ENCODE data around the gene SGCD. TPM values are rescaled to one million over a fixed set of nuclear protein-coding genes. Genes with fewer than 3 reads are reported as not detected.

Gene SGCD
- total RNA-seq, 1 experiment from 2014 or later: not detected

DNA sequence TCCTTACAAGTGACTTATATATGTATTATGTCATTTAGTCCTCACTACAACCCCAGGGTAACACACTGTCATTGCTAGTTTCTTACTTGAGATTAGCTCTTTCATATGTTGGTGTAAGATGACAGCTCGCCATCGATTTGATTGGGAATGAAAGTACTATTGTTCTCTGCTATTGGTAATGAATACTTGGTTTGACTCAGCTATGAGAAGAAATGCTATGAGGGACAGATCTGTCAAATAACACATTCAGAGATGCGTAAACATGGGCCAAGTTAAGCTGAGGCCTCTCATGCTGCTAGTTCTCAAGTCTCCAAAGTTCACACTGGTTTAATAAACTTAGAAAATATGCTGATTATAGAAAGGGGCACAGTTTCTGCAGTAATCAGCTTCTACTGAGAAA is 142.7 kb downstream of the SGCD start:
- ChIA-PET POLR2A (no interaction called here), CTCF (no interaction called here)
- ATAC-seq: no peak

More for the DNA sequence above, 142.7 kb downstream of the SGCD start:
- Histone ChIP-seq H3K36me3 (ENCODE audit: control insufficient read depth in 1 of 2, insufficient read depth in 2 of 2, low read length in 2 of 2) (no peaks in the 10 kb centered on the region), H3K9me3 (ENCODE audit: control insufficient read depth in 1 of 2, insufficient read depth in 1 of 2, low read depth in 1 of 2, low read length in 2 of 2) (peaks cover 0 to 5% of the 10 kb centered on the region in 2 experiments; a peak in 1 of 4 replicates), H3K9me2 (ENCODE audit: insufficient read depth) (no peaks in the 10 kb centered on the region), H4K20me1 (ENCODE audit: insufficient read depth) (no peaks in the 10 kb centered on the region), H3K27me3 (ENCODE audit: insufficient read depth, low read length) (no peaks in the 10 kb centered on the region), H3K4me1 (ENCODE audit: control insufficient read depth in 1 of 2, insufficient read depth in 2 of 2, low read length in 2 of 2) (no peaks in the 10 kb centered on the region), H3K4me2 (ENCODE audit: low read length) (no peak overlapping the region), H3K27ac (ENCODE audit: low read depth, low read length) (no peak overlapping the region), H3K9ac (ENCODE audit: low read length) (no peak overlapping the region), H2AFZ (ENCODE audit: low read depth, low read length, poor library complexity, severe bottlenecking) (no peak overlapping the region), H3K79me2 (ENCODE audit: insufficient read depth, low read length) (no peaks in the 10 kb centered on the region), H3K4me3 (replicated peaks in 1 of 2; ENCODE audit: low read depth in 1 of 2, low read length in 2 of 2) (no peak overlapping the region)
- RAD21 ChIA-PET (ENCODE audit: low non-redundant PET in 1 of 2, low total read pairs in 2 of 2, uncharacterized antibody in 2 of 2, unreplicated experiment in 2 of 2): no interaction called here
- TF ChIP-seq, protein P1, sequence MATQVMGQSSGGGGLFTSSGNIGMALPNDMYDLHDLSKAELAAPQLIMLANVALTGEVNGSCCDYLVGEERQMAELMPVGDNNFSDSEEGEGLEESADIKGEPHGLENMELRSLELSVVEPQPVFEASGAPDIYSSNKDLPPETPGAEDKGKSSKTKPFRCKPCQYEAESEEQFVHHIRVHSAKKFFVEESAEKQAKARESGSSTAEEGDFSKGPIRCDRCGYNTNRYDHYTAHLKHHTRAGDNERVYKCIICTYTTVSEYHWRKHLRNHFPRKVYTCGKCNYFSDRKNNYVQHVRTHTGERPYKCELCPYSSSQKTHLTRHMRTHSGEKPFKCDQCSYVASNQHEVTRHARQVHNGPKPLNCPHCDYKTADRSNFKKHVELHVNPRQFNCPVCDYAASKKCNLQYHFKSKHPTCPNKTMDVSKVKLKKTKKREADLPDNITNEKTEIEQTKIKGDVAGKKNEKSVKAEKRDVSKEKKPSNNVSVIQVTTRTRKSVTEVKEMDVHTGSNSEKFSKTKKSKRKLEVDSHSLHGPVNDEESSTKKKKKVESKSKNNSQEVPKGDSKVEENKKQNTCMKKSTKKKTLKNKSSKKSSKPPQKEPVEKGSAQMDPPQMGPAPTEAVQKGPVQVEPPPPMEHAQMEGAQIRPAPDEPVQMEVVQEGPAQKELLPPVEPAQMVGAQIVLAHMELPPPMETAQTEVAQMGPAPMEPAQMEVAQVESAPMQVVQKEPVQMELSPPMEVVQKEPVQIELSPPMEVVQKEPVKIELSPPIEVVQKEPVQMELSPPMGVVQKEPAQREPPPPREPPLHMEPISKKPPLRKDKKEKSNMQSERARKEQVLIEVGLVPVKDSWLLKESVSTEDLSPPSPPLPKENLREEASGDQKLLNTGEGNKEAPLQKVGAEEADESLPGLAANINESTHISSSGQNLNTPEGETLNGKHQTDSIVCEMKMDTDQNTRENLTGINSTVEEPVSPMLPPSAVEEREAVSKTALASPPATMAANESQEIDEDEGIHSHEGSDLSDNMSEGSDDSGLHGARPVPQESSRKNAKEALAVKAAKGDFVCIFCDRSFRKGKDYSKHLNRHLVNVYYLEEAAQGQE (IDR thresholded peaks at IDR 0.05; ENCODE audit: low read depth): no peak
- no peak for TF ChIP-seq CEBPB (IDR thresholded peaks at IDR 0.05; ENCODE audit: low read depth)
- TF ChIP-seq SIN3A (IDR thresholded peaks at IDR 0.05; ENCODE audit: low read depth): no peak
- TF ChIP-seq ELF1 (IDR thresholded peaks at IDR 0.05; ENCODE audit: borderline replicate concordance, low read depth): no peak
- TF ChIP-seq POLR2A (IDR thresholded peaks at IDR 0.05; ENCODE audit: borderline replicate concordance, extremely low read depth, insufficient read depth, insufficient read length): no peak
- no peak for TF ChIP-seq SP1 (IDR thresholded peaks at IDR 0.05; ENCODE audit: low read depth)
- TF ChIP-seq, protein P2, sequence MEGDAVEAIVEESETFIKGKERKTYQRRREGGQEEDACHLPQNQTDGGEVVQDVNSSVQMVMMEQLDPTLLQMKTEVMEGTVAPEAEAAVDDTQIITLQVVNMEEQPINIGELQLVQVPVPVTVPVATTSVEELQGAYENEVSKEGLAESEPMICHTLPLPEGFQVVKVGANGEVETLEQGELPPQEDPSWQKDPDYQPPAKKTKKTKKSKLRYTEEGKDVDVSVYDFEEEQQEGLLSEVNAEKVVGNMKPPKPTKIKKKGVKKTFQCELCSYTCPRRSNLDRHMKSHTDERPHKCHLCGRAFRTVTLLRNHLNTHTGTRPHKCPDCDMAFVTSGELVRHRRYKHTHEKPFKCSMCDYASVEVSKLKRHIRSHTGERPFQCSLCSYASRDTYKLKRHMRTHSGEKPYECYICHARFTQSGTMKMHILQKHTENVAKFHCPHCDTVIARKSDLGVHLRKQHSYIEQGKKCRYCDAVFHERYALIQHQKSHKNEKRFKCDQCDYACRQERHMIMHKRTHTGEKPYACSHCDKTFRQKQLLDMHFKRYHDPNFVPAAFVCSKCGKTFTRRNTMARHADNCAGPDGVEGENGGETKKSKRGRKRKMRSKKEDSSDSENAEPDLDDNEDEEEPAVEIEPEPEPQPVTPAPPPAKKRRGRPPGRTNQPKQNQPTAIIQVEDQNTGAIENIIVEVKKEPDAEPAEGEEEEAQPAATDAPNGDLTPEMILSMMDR (IDR thresholded peaks at IDR 0.05 in 2 of 3, conservative IDR thresholded peaks at IDR 0.05 in 1 of 3; ENCODE audit: borderline replicate concordance in 1 of 3, insufficient read depth in 1 of 3, low read depth in 2 of 3, low read length in 2 of 3): no peak
- TF ChIP-seq TCF7L2 (IDR thresholded peaks at IDR 0.05; ENCODE audit: borderline replicate concordance, extremely low read depth, insufficient read depth, insufficient read length): no peak
- TF ChIP-seq, protein P3, sequence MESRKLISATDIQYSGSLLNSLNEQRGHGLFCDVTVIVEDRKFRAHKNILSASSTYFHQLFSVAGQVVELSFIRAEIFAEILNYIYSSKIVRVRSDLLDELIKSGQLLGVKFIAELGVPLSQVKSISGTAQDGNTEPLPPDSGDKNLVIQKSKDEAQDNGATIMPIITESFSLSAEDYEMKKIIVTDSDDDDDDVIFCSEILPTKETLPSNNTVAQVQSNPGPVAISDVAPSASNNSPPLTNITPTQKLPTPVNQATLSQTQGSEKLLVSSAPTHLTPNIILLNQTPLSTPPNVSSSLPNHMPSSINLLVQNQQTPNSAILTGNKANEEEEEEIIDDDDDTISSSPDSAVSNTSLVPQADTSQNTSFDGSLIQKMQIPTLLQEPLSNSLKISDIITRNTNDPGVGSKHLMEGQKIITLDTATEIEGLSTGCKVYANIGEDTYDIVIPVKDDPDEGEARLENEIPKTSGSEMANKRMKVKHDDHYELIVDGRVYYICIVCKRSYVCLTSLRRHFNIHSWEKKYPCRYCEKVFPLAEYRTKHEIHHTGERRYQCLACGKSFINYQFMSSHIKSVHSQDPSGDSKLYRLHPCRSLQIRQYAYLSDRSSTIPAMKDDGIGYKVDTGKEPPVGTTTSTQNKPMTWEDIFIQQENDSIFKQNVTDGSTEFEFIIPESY (IDR thresholded peaks at IDR 0.05; ENCODE audit: extremely low read depth, insufficient replicate concordance, low read length): no peak
- no peak for TF ChIP-seq ZNF274 (IDR thresholded peaks at IDR 0.05; ENCODE audit: low read depth, low read length)
- TF ChIP-seq YY1 (IDR thresholded peaks at IDR 0.05; ENCODE audit: extremely low read depth, insufficient replicate concordance, low read depth, low read length): no peak
- TF ChIP-seq JUND (IDR thresholded peaks at IDR 0.05): no peak
- TF ChIP-seq, protein P4, sequence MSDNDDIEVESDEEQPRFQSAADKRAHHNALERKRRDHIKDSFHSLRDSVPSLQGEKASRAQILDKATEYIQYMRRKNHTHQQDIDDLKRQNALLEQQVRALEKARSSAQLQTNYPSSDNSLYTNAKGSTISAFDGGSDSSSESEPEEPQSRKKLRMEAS (IDR thresholded peaks at IDR 0.05): no peak
- no peak for TF ChIP-seq POLR2AphosphoS5 (IDR thresholded peaks at IDR 0.05; ENCODE audit: low read depth, low read length)
- no peak for TF ChIP-seq RAD21 (IDR thresholded peaks at IDR 0.05; ENCODE audit: low read depth)
- TF ChIP-seq, protein P5, sequence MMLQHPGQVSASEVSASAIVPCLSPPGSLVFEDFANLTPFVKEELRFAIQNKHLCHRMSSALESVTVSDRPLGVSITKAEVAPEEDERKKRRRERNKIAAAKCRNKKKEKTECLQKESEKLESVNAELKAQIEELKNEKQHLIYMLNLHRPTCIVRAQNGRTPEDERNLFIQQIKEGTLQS (IDR thresholded peaks at IDR 0.05): no peak
- TF ChIP-seq ZFX (IDR thresholded peaks at IDR 0.05): no peak
- TF ChIP-seq EZH2phosphoT487 (IDR thresholded peaks at IDR 0.05; ENCODE audit: borderline replicate concordance): no peak
- no peak for TF ChIP-seq EZH2 (IDR thresholded peaks at IDR 0.05)
- intact Hi-C loops (cut with micrococcal nuclease): no loop called here
- no peak for DNase-seq (ENCODE audit: low read depth, low spot score)
- BruUV-seq (replicated peaks): no TSS peak

Data from HCT116 (cell line).